ENCODE data around the gene NTM. TPM values are rescaled to one million over a fixed set of nuclear protein-coding genes. Genes with fewer than 3 reads are reported as not detected.

Gene NTM
- total and polyA plus RNA-seq, 10 donors: 0.13 to 1.6 (median 0.67) TPM

- intact Hi-C loops (cut with DNase I; ENCODE audit: low total_unique reads): no loop called here
- no peaks in the 10 kb centered on the region for H3K4me1 ChIP-seq
- H3K4me3 ChIP-seq: no peak overlapping the region
- 65 to 71% (median 67%) methylated on average over 15 of the region's 15 CpGs for WGBS, 5 donors
- DNase-seq: no peak
- no peaks in the 10 kb centered on the region for H3K9me3 ChIP-seq
- TF ChIP-seq POLR2AphosphoS5 (IDR thresholded peaks at IDR 0.05) (no peak), CTCF (IDR thresholded peaks at IDR 0.05 in 8 of 11, conservative IDR thresholded peaks at IDR 0.05 in 3 of 11) (no peak), POLR2A (IDR thresholded peaks at IDR 0.05) (no peak)
- H3K27ac ChIP-seq: no peak overlapping the region
- H3K36me3 ChIP-seq: no peaks in the 10 kb centered on the region
- H3K27me3 ChIP-seq (replicated peaks in 1 of 7): no peaks in the 10 kb centered on the region
Measured at GRCh38 chr11:132174362-132175255, 804.2 kb downstream of the NTM start.

- intact Hi-C loops (cut with DNase I; ENCODE audit: low total_unique reads): no loop called here
- Histone ChIP-seq H3K9me3 (no peaks in the 10 kb centered on the region), H3K27ac (no peak overlapping the region), H3K36me3 (no peaks in the 10 kb centered on the region), H3K4me3 (no peak overlapping the region), H3K27me3 (replicated peaks in 1 of 7) (no peaks in the 10 kb centered on the region), H3K4me1 (no peaks in the 10 kb centered on the region)
- no peak for TF ChIP-seq CTCF (IDR thresholded peaks at IDR 0.05 in 8 of 11, conservative IDR thresholded peaks at IDR 0.05 in 3 of 11)
- no peak for TF ChIP-seq POLR2AphosphoS5 (IDR thresholded peaks at IDR 0.05)
- TF ChIP-seq POLR2A (IDR thresholded peaks at IDR 0.05): no peak
- DNase-seq: no peak
- WGBS, 5 donors: 8 to 17% (median 11%) methylated on average over 1 of the region's 1 CpG
Measured at GRCh38 chr11:132177106-132177505, 806.7 kb downstream of the NTM start.

GRCh38 chr11:132184079-132184478 lies 813.7 kb downstream of the NTM start:
- WGBS, 5 donors: 60 to 71% (median 66%) methylated on average over 4 of the region's 4 CpGs
- H3K4me3 ChIP-seq: no peak overlapping the region
- no peaks in the 10 kb centered on the region for H3K9me3 ChIP-seq
- H3K27me3 ChIP-seq (replicated peaks in 1 of 7): peaks cover 0 to 13% (median 0%) of the 10 kb centered on the region in 7 donors
- H3K4me1 ChIP-seq: no peaks in the 10 kb centered on the region
- H3K36me3 ChIP-seq: no peaks in the 10 kb centered on the region
- no peak for DNase-seq
- no peak overlapping the region for H3K27ac ChIP-seq
- TF ChIP-seq POLR2AphosphoS5 (IDR thresholded peaks at IDR 0.05) (no peak), CTCF (IDR thresholded peaks at IDR 0.05 in 8 of 11, conservative IDR thresholded peaks at IDR 0.05 in 3 of 11) (no peak), POLR2A (IDR thresholded peaks at IDR 0.05) (no peak)
- intact Hi-C loops (cut with DNase I; ENCODE audit: low total_unique reads): no loop called here

Measured in spleen (tissue), 11 donors.